HG03457 (cell line): ENCODE measurements around the gene GALR3.

Source experiments
- ATAC-seq: cut with Tn5 transposase; IDR thresholded peaks from one replicate; pipeline ENCODE4 v1.9.1; 2021; ENCODE audit warnings: moderate number of reproducible peaks; ENCODE audit not compliant: unreplicated experiment

The GALR3 gene

DNA sequence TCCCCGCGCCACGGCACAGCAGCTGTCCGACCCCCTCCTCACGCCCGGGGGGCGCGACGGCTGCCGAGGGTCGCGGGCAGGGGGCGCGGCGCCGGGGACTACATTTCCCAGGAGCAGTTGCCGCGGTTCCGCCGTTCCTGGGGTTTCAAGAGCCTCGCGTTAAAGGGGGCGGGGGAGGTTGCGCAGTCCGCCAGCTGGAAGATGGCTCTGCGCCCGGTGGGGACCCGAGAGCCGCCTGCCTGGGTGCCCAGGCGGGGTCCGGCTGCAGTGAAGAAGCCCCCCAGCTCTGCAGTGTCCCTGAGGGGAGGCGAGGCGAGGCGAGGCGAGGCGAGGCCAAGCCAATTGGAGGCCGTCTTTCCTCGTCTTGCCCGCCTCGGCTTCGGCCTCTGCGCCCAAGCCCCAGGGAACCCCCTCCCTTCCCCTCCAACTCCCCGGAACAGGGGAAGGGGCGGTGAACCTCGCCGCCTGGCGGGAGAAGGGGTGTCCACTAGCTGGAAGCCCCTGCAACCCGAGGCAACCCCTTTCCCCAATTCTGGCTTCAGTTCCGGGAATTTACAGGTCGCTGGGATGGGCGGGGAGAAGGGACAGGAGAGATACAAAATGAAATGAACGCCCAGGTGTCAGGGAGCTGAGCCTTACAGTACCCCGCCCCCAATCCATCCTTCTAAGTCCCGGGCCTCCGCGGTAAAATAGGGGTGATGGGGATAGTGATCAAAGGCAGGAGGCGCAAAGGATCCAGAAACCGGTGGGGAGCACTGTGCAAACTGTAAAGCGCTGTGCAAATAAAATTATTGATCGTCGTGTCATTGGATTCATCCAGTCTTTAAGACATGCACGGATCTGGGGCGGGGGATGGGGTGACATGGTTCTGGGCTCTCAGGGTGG is 20.6 kb upstream of the GALR3 start:
- no peak for ATAC-seq

DNA sequence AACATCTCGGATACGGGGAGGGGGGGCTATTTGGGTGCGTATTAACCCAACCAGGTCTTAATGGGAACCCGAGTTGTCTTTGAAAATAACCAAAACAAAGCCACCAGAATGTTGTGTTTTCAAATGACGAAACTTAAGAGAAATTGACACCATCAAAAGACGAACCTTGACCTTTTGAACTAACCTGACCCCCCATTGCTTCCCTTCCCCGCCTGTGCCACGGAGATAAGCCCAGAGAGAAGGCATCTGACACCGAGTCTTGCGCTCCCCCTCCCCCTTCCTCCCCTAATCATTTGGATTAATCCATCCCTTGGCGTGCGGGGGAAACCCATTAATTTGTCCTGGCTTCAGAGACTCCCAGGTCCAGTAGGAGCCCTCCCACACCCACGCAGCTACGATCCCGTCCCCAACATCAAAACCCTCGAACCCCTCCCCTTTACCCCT is 20.0 kb upstream of the GALR3 start:
- ATAC-seq = no peak

DNA sequence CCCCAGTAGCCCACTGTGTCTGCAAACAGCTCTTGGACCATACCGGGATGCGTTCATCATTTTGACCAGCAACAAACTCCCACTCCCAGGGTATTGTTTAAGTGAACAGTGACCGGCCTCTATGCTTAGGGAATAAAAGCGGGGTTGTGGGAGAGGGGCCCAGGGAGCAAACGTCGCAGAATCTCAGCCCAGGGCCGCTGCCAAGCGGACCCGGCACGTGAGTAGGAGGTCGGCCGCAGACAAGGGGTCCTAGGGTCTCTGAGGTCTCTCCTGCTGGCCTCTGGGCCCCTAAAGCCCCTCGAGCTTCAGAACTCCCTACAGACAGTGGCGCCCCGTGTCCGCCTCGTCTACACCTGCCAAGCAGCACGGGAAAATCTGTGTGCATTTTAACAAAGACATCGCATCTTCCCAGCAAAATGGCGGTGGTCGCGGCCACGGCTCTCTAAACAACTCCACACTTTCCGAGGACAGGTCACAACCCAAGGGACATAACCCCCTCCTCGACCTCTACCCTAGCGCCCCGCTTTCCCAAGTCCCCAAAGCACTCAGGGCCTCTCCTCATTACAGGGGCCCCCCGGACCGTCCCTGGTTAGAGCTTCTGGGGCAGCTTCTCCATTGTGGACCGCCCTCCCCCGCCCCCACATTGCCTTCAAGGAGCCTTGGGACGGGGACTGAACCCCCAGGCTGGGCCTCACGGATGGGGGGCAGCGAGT is 19.4 kb upstream of the GALR3 start:
- no peak for ATAC-seq

DNA sequence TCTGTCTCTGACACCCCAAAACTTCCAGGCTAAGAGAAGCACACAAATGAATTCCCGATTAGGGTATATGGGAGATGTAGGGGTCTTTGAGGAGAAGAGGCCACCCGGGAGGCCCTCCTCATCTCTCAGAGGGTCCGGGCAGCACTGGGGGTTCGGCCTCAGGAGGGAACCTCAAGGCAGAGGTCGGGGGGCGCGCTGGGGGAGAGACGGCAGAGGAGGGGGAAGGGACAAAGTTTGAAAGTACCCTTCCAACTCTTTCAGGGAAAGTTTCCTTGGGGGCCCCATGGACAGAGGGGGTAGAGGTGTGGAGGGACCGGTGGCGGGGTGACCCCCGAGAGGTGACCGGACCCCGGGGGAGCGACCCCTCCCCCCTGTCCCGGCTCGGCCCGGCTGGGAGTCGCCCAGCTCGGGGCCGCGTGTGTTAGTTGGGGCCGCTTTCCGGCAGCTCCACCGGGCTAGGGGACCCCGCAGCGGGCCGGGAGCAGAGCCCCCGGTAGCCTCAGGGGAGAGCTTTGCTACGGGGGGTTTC is 18.8 kb upstream of the GALR3 start:
- ATAC-seq = no peak

DNA sequence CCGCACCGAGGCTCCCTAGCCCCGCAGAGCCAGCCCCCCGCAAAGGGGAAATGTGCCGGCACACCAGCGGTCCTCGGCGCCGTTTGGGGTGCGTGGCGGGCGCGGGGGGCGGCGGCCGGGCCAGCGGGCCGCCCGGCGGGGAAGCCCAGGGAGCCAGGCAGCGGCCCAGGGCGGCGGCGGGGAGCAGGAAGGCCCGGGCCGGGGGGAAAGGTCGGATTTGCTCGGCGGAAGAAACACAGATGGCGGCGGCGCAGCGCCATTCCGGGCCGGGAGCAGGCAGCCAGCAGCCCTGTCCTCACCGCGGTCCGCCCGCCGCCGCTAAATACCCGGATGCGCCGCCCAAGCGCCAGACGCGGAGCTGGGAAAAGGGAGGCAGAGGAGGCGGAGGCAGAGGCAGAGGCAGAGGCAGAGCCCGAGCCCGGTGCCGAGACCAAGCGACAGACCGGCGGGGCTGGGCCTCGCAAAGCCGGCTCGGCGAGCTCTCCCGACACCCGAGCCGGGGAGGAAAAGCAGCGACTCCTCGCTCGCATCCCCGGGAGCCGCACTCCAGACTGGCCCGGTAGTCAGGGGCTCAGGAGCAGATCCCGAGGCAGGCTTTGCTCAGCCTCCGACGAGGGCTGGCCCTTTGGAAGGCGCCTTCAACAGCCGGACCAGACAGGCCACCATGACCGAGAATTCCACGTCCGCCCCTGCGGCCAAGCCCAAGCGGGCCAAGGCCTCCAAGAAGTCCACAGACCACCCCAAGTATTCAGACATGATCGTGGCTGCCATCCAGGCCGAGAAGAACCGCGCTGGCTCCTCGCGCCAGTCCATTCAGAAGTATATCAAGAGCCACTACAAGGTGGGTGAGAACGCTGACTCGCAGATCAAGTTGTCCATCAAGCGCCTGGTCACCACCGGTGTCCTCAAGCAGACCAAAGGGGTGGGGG is 18.0 kb upstream of the GALR3 start:
- no peak for ATAC-seq

DNA sequence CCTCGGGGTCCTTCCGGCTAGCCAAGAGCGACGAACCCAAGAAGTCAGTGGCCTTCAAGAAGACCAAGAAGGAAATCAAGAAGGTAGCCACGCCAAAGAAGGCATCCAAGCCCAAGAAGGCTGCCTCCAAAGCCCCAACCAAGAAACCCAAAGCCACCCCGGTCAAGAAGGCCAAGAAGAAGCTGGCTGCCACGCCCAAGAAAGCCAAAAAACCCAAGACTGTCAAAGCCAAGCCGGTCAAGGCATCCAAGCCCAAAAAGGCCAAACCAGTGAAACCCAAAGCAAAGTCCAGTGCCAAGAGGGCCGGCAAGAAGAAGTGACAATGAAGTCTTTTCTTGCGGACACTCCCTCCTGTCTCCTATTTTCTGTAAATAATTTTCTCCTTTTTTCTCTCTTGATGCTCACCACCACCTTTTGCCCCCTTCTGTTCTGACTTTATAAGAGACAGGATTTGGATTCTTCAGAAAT is 17.3 kb upstream of the GALR3 start:
- no peak for ATAC-seq

DNA sequence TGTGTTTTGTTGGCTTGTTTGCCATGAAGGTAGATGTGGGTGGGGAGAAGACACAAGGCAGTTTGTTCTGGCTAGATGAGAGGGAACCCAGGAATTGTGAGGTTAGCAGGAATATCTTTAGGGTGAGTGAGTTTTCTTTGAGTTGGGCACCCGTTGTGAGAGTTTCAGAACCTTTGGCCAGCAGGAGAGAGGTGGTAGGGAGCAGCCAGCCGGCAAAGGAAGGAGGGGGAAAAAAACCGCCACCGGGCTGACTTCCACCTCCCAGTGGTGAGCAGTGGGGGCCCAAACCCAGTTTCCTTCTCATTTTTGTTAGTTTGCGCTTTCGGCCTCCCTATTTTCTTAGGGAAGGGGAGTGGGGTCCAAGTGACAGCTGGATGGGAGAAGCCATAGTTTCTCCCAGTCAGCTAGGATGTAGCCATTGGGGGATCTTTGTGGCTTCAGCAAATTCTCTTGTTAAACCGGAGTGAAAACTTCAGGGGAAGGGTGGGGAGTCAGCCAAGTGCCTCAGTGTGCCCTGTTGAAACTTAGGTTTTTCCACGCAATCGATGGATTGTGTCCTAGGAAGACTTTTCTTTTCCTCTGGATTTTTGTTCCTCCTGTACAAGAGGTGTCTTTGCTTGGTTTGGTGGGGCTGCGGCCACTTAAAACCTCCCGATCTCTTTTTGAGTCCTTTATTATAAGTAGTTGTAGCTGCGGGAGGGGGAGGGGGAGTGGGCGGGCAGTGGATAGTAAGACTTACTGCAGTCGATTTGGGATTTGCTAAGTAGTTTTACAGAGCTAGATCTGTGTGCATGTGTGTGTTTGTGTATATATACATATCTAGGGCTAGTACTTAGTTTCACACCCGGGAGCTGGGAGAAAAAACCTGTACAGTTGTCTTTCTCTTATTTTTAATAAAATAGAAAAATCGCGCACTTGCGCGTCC is 16.5 kb upstream of the GALR3 start:
- ATAC-seq = no peak

DNA sequence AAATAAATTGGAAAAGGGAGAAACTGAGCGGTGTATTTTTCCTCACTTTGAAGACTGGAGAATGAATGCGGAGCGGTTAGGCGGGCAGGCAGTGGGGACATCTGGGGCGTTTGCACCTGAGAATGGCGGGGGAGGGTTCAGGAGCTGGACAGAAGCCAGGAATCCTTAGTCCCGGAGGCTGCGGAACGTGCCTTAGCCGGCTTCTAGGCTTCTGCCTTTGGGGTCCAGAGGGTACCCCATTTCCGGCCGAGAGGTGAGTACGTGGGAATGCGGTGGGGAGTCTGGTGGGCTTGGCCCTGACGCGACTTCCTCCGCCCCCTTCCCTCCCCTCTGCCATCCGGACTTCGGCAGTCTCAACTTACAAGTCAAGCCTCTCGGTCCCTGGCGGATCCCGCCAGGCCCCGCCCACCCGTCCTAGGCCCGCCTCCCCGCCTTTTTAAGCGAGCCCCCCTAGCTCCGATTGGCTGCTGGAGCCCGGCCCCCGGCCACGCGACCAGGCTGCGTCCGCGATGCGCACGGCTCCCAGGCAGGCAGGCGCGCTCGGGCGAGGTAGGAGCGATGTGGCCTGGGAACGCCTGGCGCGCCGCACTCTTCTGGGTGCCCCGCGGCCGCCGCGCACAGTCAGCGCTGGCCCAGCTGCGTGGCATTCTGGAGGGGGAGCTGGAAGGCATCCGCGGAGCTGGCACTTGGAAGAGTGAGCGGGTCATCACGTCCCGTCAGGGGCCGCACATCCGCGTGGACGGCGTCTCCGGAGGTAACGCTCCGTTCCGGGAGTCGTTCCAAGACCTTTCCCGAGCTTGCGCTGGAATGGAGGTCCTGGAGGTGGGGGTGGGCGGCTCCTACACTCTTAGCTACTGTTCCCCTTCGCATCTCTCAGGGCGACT is 15.5 kb upstream of the GALR3 start, which contains the start of gene GCAT:
Gene GCAT (plus strand): TSS at position 525 of the 884 bp plus-strand sequence. CDS start 34 bp downstream, at position 559.
- ATAC-seq = peak; percentile 67

DNA sequence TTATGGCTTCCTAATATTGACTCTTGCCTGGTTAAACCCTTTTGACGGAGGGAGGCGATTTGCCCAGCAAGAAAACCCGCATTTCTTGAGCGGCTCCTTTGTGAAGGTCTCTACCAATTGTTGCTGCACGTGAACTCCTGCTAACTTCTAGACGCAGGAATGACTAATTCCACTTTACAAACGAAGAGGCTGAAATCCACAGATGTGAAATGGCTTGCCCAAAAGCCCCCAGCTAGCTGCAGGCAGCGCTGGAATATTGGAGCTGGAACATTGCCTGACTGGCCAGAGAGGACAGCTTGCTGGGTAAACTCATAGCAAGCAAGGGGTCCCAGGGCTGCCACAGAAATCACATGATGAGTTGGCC is 14.9 kb upstream of the GALR3 start:
- ATAC-seq = no peak

DNA sequence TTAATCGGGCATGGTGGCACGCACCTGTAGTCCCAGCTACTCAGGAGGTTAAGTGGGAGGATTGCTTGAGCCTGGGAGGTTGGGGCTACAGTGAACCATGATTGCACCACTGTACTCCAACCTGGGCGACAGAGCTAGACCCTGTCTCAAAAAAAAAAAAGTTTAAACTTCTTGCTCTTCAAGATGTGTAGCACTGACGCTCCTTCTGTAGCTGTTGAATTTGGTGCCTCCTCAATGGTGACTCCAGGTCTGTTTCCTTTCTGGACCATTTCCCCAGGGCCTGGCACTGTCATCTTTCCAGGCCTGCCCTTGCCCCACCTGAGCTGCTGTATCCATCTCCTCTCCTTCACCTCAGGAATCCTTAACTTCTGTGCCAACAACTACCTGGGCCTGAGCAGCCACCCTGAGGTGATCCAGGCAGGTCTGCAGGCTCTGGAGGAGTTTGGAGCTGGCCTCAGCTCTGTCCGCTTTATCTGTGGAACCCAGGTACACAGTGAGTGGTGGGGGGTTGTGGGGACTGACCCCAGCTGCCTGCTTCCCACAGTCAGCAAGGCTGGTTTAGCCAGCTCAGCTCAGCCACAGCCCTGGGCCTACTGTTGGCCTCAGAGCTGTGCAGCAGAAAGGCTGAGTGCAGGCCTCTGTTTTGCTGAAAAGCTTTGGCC is 13.4 kb upstream of the GALR3 start:
- ATAC-seq = no peak

DNA sequence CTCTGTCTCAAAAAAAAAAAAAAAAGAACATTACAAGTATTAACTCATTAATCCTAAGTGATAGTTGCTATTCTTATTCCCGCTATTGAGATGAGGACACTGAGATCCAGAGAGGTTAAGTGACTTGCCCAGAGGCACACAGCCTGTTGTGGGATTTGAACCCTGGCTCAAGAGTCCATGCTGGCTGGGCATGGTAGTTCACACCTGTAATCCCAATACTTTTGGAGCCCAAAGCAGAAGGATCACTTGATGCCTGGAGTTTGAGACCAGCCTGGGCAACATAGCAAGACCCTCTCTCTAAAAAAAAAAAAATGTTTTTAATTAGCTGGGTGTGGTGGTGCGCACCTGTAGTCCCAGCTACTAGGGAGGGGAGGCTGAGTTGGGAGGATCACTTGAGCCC is 11.3 kb upstream of the GALR3 start:
- ATAC-seq = no peak

DNA sequence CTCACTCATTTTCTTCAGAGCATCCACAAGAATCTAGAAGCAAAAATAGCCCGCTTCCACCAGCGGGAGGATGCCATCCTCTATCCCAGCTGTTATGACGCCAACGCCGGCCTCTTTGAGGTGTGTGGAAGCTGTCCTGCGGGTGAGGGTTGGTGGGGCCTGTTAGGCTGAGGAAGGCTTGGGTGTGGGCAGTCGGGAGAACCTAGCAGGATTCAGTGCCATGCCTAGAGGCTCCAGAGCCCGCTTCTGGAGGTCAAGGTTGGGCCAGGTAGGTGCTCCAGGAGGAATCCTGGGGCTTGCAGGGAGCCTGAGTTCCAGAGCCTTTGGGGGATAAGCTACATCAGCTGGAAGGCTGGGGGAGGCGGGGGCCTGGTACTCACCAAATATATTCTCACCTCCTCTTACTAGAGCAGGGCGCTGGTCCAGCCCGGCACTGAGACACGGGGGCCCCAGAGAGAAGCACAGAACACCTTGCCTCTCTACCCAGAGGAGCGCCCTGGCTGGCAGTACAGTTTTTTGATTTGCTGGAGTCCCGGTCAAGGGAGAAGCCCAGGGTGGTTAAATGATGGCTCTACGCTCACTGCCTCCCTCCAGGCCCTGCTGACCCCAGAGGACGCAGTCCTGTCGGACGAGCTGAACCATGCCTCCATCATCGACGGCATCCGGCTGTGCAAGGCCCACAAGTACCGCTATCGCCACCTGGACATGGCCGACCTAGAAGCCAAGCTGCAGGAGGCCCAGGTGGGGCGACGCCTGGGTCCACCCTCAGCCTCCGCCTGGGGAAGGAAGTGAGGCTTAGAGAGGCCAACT is 10.1 kb upstream of the GALR3 start:
- no peak for ATAC-seq

DNA sequence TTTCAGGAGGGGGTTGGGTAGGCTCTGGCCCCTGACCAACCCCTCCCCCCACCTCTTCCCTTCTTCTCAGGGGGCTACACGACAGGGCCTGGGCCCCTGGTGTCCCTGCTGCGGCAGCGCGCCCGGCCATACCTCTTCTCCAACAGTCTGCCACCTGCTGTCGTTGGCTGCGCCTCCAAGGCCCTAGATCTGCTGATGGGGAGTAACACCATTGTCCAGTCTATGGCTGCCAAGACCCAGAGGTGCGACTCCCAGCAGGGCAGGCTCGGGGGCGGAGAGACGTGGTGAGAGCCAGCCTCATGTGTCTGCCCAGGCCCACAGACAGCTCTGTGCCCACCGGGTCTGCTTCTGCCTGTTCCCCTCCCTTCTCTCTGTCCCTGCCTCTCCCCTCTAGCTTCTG is 7.6 kb upstream of the GALR3 start:
- no peak for ATAC-seq

DNA sequence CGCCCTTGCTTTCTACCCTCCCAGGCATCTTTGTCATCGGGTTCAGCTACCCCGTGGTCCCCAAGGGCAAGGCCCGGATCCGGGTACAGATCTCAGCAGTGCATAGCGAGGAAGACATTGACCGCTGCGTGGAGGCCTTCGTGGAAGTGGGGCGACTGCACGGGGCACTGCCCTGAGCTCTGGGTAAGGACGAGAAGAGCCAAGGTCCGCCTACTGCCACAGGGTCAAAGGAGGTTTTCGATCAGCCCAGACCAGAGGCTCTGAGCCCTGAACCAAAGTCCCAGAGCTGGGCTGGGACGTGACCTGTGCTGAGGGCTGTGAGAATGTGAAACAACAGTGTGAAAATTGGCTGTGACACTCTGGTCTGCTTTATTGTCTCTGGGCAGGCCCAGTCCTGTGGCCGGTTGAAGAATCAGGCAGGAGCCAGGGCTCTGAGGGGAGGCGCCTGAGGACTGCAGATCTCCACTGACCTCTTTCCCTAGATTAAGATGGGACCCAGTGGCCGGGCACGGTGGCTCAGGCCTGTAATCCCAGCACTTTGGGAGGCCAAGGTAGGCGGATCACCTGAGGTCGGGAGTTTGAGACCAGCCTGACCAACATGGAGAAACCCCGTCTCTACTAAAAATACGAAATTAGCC is 6.5 kb upstream of the GALR3 start:
- no peak for ATAC-seq

DNA sequence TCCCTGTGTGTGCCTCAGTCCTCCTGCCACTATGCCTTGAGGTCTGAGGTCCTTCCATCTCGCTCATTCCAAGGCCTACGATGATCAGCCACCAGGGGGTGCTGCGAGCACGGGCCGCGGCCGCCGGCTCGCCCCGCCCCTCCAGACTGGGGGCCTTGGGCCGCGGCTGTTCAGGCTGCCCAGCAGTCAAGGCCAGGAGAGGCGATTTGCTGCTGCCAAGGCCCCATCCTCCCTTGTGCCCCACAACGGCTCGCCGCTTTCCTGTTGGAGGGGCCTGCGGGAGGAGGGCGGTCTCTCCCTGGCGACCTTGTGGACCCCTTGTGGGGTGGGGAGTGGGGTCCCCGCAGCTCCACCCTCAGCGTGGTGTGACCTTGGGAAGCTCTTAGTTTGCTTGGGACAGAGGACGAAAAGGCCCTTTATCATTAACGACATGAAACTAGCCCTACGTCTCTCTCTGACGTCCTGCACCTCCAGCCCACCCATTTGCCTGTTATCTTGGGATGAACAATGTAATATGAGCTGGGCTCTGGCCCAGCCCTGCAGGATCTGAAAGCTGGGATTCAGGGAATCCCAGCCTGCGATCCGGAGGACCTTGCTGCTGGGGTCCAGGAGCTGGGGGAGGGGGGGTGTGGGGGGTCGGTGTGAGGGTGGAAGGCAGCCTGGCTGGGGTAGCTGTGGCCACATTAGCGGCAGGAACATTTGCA is 5.3 kb upstream of the GALR3 start:
- no peak for ATAC-seq

DNA sequence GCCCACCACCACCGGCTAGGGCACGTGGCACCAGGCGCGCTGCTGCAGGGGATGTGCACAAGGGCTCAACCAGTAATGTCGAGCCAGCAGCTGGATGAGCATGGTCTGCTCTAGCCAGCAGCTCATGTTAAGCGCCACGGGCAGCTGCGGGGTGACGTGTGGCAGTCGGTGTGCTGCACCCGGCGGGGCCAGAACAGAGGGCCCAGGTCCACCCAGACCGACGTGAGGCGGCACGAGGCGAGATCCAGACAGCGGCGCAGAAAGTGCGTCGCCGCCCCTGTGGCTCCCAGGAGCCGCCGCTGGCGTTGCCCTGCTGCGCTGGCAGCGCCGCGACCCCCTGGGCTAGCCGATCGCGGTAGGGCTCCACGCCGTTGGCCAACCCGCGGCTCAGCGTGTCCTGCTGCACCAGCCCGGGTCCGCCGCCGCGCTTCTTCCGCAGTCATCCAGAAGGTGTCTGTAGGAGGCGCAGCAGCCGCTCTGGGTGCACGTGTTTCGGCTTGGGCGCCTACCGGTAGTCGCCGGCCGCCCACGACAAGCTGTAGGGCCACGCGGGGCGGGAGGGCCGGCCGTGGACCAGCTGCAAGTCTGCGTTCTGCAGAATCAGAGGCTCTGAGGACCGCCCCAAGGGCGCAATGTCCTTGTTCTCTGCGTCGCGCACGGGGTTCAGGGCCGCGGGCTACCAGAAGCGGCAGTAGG is 4.6 kb upstream of the GALR3 start:
- no peak for ATAC-seq
